Kasumi-1 (cell line): Measurements from ENCODE around the gene CHMP1A.
"Not testable (repeated sequence)": the region's sequence is repeated elsewhere in the genome, so short reads cannot be mapped to it uniquely, and the experiment has no call there.

Experiments used
- DNase-seq, 2 experiments: peaks; one replicate each; lab custom pipeline; 2025; lab: John Stamatoyannopoulos, UW

CHMP1A gene

GRCh38 chr16:89691986-89692569, 34.6 kb upstream of the CHMP1A start:
- no peak for DNase-seq

DNA sequence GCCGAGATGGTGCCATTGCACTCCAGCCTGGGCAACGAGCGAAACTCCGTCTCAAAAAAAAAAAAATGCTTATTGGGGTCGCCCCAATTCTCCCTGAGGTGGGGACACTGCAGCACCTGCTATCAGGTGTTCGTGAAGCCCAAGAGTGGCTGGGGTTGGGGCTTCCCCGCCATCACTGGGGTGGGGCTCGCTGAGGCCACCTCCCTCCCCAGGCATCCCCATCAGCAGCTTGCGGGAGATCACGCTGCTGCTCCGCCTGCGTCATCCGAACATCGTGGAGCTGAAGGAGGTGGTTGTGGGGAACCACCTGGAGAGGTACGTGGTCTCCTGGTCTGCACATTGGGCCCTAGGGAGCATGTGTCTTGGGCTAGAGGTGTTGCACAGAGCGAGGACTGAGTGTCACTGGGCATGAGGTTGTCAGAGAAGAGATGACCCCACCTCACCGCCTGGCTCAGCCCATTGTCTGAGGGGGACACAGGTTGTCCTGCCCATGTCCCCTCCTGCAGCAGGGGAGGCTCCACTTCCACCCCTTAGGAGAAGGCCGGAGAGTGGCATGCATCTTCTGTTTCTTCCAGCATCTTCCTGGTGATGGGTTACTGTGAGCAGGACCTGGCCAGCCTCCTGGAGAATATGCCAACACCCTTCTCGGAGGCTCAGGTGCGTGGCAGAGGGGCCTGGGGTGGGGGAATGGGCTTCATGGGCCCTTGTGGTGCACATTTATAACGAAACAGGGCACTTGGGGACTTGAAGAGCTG, 33.9 kb upstream of the CHMP1A start:
- DNase-seq = no peak

- DNase-seq = no peak
These were observed 32.9 kb upstream of the CHMP1A start for GRCh38 chr16:89690392-89690901.

GRCh38 chr16:89689621-89690020, 32.1 kb upstream of the CHMP1A start:
- DNase-seq = not testable (repeated sequence)

GRCh38 chr16:89689142-89689541, 31.6 kb upstream of the CHMP1A start:
- no peak for DNase-seq

- no peak for DNase-seq
These were observed 30.9 kb upstream of the CHMP1A start for GRCh38 chr16:89688395-89688794.

- DNase-seq = no peak
These were observed 29.8 kb upstream of the CHMP1A start for GRCh38 chr16:89687092-89687940.

DNA sequence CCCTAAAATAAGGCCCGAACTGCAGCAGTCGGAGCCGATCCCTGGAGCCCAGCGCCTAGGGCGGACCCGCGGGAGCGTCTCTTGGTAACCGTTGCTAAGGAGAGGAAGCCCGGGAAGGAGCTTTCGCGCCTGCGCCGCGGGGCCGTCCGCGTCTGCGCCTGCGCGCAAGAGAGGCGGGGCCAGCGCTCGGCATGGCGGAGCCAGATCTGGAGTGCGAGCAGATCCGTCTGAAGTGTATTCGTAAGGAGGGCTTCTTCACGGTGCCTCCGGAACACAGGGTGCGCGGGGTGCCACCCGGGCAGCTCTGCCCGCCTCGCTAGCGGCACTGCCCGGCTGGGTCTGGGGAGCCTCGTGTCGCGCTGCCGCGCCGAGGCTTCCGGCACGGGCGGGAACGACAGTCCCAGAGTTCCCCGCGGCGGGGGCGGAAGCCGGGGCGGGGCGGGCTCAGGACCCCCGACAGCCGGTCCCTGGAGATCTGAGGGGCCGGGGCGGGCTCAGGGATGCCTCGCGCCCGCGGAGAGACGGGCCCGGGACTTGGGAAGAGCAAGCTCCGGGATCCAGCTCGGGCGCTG, 29.1 kb upstream of the CHMP1A start, which contains the start of gene CDK10:
Gene CDK10 (plus strand): TSS at position 170 of the 572 bp plus-strand sequence. CDS start 22 bp downstream, at position 192.
- peak; percentile 82 to 86 for DNase-seq

DNA sequence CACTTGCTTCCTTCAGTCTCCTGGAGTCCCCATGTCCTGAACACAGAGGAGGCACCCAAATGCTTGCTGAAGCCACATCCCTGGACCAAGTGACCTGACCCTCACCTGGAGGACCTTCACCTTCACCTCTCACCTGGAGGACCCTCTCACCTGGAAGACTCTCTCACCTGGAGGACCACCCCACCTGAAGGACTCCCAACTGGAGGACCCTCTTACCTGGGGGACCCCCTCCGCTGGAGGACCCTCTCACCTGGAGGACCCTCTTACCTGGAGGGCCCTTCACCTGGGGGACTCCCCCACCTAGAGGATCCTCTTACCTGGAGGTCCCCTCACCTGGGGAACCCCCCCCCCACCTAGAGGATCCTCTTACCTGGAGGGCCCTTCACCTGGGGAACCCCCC, 28.4 kb upstream of the CHMP1A start:
- no peak for DNase-seq

DNA sequence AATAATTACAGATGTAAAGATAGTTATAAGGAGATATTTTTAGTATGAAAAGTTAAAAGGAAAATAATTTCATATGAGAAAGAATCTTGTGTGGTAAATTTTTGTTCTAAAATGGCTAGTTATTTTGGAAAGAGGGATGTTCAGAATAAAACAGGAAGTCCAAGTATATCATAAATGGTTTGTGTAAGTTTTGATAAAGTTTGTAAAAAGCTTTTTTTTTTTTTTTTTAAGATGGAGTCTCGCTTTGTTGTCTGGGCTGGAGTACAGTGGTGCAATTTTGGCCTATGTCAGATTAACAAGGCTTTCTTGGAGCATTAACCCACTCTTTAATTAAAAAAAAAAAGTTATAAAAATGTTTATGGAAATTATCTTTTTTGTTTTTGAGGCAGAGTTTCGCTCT, 20.8 kb upstream of the CHMP1A start:
- peak in 1 of 2 experiments; percentile 22 for DNase-seq

GRCh38 chr16:89672177-89672941, 14.9 kb upstream of the CHMP1A start:
- DNase-seq = no peak

DNA sequence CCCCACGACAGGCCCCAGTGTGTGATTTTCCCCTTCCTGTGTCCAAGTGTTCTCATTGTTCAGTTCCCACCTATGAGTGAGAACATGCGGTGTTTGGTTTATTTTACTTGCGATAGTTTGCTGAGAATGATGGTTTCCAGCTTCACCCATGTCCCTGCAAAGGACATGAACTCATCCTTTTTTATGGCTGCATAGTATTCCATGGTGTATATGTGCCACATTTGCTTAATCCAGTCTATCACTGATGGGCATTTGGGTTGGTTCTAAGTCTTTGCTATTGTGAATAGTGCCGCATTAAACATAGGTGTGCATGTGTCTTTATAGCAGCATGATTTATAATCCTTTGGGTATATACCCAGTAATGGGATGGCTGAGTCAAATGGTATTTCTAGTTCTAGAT, 14.1 kb upstream of the CHMP1A start:
- not testable (repeated sequence) for DNase-seq

DNA sequence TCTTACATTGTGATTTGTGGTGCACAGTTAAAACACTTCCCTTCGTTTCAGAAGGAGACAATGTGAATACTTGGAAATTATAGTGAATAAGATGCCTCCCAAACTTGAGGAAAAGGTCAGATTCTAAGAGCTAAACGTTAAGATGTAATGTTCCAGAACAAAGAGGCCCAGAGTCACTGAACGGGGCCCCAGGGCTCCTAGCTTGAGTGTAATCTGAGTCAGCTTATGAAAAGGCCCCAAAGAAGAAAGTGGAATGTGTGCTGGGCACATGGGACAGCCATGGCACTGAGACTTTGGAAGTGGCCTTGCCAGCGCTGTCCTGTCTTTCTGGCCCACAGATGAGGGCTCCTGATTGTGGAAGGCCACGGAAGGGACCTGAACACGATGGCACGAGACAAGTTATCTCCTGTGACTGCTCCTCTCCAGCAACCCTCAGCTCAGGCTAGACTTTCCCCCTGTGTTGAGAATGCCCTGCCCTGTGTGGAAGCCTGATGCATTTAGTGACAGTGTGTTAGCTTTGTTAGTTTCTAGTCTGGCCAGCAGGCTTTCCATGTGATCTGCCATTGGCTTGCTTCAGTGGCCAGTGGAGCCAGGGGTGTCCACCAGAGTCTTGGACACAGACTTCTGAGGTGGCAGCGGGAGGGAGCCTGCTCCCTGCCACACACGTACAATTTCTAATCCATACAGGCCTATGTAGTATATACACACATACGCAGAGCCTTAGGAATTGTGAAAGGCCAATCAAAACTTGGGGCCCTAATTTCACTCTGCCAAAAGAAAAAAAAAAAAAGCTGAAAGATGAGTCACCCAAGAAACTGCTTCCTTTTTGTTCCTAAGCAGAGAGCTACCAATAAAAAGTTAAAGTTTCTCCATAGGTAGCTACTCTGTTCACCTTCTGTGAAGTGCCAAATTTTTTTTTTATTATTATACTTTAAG, 13.3 kb upstream of the CHMP1A start:
- DNase-seq = peak in 1 of 2 experiments; percentile 16

DNA sequence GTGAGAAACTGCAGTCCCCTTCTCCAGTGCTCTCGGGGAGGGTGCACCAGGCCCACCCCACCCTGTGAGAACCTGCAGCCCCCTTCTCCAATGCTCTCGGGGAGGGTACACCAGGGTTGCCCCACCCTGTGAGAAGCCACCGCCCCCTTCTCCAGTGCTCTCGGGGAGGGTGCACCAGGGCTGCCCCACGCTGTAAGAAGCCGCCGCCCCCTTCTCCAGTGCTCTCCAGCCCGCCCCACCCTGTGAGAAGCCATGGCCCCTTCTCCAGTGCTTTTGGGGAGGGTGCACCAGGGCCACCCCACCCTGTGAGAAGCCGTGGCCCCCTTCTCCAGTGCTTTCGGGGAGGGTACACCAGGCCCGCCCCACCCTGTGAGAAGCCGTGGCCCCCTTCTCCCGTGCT, 12.2 kb upstream of the CHMP1A start:
- DNase-seq = no peak

DNA sequence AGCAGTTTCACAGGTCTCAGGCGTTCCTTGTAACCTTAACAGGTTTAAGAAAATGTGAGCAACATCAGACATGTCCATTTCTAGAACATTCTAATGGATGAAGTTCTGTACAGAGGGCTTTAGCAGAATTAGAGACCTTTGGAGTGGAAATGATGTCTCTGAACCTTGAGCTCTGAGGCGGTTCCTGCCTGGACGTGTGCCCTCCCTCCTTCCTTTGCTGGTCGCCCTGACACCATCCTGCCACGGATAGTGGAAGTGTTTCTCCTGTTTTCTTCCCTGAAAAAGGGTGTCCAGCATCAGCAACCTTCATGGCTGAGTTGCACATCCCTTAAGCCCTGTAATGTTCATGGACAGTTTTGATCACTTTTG, 11.3 kb upstream of the CHMP1A start:
- DNase-seq = no peak

- no peak for DNase-seq
These were observed 10.1 kb upstream of the CHMP1A start for GRCh38 chr16:89667633-89668032.

DNA sequence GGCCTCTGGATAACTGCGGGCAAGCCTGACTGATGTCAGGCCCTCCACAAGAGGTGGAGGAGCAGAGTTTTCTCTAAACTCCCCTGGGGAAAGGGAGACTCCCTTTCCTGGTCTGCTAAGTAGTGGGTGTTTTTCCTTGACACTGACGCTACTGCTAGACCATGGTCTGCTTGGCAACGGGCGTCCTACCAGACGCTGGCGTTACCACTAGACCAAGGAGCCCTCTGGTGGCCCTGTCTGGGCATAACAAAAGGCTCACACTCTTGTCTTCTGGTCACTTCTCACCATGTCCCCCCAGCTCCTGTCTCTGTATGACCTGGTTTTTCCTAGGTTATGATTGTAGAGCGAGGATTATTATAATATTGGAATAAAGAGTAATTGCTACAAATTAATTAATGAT, 9.5 kb upstream of the CHMP1A start:
- not testable (repeated sequence) for DNase-seq

DNA sequence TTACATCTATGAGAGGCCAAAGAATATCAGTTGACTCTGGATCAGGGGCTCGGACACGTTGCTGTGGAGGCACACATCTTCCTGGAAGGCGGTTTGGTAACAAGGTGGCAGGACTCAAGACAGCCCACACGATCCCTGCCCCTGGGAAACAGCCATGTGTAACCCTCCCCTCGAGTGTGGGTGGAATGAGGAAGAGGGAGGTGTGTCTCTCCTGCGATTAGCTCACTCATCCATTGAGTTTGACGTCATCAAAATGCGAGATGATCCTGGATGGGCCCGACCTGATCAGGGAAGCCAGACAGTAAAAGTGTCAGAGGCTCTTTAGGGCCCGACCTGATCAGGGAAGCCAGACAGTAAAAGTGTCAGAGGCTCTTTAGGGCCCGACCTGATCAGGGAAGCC, 6.7 kb upstream of the CHMP1A start:
- not testable (repeated sequence) for DNase-seq

- no peak for DNase-seq
These were observed 3.7 kb upstream of the CHMP1A start for GRCh38 chr16:89661215-89661614.

DNA sequence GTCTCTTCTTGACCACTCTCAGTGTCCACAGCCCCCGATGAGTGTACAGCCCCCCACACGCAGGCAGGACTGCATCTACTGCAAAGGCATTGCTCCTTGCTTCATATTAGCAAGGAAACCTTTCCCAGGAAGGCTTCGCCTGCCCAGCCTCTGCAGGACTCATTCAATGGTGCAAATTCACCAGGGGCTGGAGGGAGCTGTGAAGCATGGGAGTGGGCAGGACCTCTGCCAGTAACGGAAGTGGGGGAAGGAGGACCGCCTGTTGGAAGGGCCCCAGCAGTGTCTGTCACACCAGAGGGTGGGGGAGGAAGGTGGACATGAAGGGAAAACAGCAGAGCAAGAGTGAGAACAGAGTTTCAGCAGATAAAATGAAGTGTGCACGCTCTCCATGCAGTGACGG, 2.6 kb upstream of the CHMP1A start:
- no peak for DNase-seq
